Measurements from ENCODE around the gene SH3GLB2.
A peak's percentile ranks its signal among the peaks of the same experiment; 100 is the strongest.
"Not testable (repeated sequence)": the region's sequence is repeated elsewhere in the genome, so short reads cannot be mapped to it uniquely, and the experiment has no call there.

SH3GLB2 gene

DNA sequence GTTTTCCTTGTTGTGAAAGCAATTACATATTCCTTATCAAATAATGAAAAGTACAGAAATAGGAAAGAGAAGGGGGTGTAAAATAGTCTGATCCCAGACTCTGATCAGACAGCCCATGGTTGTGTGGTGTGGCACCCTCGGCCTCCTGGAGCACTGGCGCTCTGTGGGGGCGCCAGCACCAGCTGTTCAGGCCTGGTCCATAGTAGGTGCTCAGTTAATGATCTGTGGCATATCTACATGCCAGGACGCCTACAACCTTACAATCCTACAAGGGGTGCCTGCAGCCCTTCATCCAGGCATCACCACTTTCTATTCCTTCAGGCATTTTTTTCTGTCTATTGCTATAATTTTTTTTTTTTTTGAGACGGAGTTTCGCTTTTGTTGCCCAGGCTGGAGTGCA lies 24.9 kb upstream of the SH3GLB2 start:
- no peak for DNase-seq (ENCODE audit: low read depth, low spot score)

DNA sequence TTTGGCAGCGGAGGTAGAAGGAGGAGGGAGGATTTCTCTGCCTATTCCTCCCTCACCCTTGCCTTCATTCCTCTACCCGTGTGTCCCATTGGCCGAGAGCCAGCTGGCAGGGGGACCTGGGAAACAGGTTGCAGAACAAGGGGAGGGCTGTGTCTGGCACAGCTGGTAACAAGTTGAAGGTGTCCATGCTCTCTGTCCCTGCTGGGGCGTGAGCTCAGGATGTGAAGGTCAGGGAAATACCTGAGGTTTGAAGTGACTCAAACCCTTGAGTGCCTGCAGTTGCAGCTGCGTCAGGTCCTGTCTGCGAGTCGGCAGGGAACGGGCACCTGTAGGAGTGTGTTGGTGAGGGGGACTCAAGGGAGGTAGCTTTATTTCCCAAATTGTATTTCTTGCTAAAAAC lies 24.5 kb upstream of the SH3GLB2 start:
- no peak for DNase-seq (ENCODE audit: low read depth, low spot score)

DNA sequence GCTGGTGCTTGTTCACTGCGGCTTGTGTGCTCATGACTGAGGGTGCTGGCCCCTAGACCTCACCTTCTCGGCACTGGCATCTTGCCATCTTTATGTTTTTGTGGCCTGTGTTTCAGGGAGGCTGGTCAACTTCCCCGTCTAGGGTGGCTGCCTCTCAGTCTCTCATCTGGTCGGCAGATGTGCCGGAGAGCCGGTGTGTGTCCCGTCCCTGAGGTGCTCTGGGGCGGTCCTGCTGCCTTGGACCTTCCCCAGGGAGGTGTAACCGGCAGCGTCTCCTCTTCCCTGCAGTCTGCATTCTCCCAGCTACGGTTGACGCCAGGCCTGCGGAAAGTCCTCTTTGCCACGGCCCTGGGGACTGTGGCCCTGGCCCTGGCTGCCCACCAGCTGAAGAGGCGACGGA lies 13.9 kb upstream of the SH3GLB2 start:
- no peak for DNase-seq (ENCODE audit: low read depth, low spot score)

DNA sequence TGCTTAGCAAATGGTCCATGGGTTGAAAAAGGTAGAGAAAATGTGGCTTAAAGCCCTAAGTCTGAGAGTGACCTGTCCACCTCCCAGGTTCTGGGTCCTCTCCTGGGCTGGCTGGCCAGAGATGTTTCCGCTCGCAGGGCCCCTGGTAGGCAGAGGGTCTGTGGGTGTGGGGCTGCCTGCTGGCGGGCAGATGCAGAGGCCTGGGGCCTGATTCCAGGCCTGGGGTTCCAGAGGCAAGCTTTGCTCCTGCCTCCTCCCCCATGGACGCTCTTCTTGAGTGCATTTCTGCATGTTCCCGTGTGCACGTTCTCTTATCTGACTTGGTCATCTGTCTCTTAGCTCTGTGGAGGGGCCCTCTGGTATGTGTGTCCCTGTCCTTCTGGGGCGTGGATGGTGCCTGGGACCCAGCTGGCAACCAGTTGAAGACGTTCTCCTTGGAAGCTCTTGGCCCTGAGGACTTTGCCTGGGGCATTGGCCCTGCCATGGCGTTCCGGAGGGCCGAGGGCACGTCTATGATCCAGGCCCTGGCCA lies 12.0 kb upstream of the SH3GLB2 start:
- no peak for DNase-seq (ENCODE audit: low read depth, low spot score)

DNA sequence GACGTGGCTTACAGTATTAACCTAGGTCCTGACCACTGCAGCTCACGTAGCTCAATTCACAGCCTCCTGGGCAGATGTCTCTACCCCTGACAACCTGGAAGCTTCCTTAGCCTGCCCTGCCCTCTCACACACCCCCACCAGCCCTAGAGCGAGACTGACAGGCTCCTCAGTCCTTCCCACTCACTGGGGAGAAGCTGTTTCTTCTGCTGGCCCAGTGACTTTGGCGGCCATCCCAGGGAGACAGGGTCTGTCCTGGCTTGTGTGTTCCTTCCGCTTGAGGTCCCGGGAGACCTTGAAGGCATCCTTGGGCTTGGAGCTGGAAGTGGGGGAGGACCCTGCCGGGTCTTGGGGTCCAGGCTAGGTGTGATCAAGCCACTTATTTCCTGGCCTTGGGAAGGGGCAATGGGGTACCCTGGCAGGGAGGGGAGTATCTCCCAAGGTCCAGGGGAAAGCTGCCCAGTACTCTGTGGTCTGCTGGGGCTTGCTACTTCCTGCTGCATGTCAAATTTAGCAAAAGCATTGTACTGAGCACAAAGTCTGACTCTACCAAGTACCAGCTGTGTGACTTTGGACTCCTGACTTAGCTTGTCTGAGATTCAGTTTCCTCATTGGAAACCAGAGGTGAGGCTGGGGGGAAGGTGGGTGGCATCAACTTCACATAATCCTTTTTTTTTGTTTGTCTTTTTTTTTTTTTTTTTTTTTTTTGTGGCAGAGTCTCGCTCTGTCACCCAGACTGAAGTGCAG lies 10.2 kb upstream of the SH3GLB2 start:
- no peak for DNase-seq (ENCODE audit: low read depth, low spot score)

DNA sequence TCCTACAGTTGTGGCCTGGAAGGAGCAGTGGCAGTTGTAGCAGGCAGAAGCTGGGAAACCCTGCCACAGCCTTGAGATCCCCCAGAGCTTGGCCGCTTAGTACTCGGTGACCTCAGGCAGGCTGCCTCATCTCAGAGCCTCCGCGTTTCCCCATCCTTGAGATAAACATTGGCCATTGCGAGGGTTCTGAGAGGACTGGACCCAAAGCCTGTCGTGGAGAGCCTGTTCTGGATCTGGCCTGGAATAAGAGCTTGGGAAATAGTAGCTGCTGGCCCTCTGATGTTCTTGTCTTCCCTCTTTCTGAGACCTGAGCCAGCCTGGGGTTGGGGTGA lies 9.6 kb upstream of the SH3GLB2 start:
- no peak for DNase-seq (ENCODE audit: low read depth, low spot score)

DNA sequence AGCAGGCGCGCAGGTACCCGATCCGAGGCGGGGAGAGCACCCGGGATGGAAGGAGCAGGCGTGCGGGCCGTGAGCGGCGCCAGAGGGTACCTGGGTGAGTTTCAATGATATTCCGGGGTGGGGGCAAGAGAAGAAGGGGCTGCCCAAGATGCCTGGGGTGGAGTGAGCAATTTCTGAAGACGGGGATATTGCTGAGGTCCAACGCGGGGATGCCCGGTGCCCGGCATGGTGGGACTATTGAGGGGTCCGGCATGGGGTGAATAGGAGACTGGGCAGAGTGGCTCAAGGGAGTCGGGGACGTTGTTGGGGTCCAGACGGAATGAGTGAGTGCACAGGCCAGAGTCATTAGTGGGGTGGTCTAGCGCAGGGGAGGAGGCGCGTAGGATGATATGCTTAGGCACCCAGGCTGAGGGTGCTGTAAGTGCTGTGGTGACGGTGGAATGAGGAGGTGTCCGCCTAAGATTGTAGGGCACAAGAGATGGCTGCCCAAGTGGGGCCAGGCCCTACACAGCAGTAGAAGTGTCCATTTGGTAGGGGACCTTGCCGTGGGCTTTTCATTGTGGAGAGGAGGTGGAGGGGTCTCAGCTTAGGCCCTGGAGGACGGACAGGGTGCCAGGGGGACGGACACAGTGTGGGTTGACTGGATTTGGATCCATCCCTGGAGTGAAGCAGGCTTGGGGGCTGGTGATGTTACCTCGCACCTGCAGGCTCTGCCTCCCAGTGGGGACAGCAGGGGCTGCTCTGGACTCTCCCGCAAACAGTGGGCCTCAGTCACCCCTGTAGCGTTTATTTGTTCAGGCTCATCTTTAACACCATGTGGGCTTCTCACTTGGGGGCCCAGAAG lies 9.0 kb upstream of the SH3GLB2 start:
- DNase-seq (ENCODE audit: low read depth, low spot score), result no peak

DNA sequence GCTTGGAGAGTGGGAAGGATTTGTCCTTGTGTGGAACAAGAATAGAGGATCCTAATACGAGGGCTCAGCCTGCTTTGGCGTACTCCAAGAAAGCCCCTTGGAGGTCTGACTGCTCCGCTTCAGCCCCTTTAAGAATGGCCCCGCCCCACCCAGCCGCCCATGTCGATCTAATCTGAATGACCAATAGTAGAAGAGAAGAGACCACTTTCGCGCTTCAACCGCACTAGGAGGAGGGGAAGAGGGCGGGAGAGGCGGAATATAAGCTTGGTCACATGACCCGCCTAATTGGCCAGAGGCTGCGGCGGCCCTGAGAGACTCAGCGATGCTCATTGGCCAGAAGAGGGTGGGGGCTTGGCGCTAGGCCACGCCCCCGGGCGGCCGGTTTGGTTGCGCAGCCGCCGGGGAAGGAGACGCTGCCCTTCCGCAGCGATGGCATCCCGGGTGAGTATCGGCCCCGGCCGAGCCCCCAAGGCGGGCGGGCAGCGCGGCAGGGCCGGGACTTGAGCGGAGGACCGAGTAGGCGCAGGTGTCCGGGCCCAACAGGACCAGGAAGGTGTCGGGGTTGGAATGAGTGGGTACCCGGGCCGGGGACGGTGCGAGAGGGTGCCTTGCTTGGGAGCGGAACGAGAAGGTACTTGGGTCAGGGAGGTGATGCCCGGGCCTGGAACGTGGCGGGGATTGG lies 8.3 kb upstream of the SH3GLB2 start, which contains the start of gene MIGA2:
Gene MIGA2, plus strand, starts transcription at position 386 of the 682 bp plus-strand sequence. CDS start 3,969 bp downstream, outside the sequence.
- DNase-seq (ENCODE audit: low read depth, low spot score), result peak; percentile 97

DNA sequence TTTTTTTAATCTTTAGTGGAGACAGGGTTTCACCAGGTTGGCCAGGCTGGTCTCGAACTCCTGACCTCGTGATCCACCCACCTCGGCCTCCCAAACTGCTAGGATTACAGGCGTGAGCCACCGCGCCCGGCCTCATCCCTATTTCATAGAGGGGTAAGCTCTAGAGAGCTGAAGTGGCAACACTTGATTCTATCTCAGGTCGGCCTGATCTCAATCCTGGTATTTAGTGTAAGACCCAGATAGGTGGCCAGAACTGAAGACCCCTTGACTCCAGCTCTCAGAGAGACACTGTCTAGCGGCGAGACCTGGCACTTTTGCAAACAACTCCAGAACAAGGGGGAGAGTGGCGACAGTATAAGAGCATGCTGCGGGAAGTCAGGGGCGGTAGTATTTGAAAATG lies 7.7 kb upstream of the SH3GLB2 start:
- not testable (repeated sequence) for DNase-seq (ENCODE audit: low read depth, low spot score)

DNA sequence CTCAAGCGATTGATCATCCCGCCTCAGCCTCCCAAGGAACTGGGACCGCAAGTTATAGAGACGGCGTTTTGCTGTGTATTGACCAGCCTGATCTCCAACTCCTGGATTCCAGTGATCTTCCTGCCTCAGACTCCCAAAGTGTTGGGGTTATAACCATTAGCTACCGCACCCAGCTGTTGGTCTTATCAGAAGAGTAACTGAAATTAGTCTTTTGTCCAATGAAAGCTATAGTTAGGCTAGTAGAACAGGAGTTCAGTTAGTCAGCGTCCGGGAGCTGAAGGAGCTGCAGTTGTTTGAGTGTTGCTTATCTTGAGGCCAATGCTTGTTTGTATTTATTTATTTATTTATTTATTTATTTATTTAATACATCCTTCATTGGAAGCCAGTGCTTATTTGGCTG lies 5.1 kb upstream of the SH3GLB2 start:
- no peak for DNase-seq (ENCODE audit: low read depth, low spot score)

DNA sequence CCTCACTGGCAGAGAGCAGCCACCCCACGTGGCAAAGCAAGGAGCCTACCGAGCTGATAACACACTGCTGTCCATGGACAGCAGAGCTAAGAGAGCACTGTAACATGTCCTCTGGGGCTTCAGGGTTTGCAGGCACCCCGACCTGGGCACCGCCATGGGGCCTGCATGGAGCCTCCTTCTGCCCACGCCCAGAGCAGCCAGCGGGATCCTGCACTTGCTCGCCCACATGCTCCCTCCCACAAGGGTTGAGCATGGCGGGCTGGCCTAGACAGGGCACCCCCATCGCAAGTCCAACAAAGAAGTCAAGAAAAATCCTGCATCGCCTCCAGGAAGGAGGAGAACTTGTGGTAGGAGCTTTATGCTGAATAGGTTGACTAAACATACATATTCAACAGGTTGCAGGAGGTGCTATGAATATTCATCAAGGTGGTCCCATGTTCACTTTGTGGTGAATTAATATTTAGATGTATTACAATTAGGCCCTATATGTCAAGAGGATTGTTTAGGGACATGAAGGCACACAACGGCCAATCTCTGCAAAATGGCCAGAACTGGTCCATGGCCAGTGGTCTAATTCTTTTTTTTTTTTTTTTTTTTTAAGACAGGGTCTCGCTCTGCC lies 4.5 kb upstream of the SH3GLB2 start:
- DNase-seq (ENCODE audit: low read depth, low spot score), result no peak

DNA sequence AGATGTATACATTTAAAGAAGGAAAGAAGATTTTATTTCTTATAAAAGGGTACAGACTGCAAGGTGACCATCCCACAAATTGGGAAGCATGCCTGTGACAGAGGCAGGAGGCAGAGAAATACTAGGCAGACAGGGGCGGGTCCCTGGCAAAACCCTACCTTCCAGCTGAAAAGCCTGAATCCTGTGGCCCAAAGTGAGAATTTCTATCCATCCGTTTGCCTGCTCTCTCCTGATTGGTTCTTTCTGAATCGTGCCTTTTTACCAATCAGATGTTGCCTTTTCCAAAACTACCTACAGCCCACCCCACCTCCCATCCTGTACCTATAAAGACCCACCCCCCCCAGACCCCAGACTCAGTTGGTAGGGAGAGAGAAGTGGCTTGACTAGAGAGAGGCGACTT lies 3.4 kb upstream of the SH3GLB2 start:
- no peak for DNase-seq (ENCODE audit: low read depth, low spot score)

DNA sequence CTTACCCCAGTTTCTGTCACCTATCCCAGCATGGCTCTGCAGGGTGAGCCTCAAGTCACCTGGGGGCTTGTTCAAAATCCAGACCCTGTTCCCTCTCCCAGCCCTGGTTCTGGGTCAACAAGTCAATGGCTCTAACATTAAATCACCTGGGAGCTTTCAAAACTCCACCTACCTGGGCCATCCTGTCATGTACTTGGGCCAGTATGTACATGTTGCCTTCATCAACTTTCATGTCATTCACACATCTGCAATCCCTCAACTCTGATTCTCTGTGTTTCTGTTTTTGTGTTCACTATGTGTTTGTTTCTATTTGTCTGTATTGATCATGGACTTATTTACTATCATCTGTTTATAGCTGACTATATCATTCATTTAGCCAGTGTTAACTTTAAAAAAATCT lies 2.1 kb upstream of the SH3GLB2 start:
- no peak for DNase-seq (ENCODE audit: low read depth, low spot score)

DNA sequence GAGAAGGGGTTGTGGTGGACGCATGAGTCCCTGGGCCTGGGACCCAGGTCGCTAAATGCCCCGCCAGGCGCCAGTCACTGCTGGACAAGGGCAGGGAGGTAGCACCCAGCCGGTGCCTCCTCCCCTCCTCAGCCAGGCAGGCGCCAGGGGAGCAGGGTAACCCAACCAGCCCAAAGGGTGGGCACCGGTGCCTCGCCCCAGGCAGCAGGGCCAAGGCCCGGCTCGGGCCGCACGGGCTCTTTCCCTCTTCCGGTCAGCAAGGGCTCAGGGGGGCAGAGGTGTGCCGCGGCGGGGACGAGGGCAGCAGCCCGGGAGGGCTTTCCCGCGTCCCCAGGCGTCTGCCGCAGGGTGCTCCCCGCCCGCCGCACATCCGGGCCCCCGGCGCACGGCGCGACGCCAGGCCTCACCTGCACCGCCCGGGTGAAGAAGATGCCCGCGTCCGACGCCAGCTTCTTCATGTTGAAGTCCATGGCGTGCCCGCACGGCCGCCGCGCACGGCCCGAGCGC lies 393 bp downstream of the SH3GLB2 start:
- no peak for DNase-seq (ENCODE audit: low read depth, low spot score)

DNA sequence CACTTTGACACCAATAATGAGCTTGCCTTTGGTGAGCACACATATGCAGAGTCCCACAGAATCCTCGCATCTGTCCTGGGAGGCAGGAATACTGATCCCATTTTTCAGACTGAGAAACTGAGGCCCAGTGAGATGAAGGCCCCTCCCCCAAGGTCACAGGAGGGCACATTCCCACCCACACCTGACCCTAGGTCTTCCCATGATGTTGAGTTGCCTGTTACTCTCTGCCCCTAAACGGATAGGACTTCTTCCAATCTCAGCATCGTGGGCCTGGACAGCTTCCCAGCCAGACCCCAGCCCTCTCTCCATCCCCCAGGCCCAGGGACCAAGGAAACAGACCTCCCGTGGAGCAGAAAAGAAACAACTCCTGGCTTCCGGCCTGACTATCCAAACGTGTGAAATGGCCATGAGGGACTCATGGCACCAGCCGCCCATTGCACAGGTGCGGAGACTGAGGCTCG lies 877 bp downstream of the SH3GLB2 start:
- DNase-seq (ENCODE audit: low read depth, low spot score), result no peak

DNA sequence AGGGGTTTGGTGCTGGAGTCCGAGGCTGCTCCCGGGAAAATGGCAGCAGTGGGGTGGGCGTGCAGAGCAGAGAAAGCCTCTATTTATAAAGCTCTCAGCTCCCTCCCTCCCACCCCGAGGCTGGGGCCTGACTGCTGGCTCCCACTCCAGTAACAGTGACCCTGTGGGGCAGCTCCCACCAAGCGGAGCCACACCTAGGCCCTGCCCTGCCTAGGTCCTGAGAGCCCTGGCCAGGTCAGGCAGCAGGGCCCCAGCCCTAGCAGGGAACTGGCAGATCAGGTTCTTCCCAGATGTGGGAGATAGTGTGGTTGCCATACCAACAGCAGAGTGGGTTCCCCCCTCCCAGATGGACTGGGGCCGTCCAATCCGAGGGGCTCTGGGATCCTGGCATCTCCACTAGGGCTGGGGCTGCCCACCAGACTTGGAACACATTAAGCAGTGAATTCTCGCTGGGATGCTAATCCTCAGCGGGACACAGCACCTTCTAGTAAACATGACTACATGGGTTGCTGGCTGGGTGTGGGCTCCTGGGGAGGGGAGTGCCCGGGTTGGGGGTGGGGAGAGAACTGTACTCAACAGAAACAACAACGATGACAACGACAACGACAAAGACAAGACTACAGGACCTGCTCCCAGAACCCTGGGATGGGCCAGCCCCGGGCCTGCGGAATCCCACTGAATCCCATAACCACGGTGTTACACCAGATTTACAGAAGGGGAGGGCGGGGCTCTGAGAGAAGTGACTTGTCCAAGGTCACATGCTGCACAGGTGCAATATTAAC lies 1.5 kb downstream of the SH3GLB2 start:
- DNase-seq (ENCODE audit: low read depth, low spot score), result no peak

DNA sequence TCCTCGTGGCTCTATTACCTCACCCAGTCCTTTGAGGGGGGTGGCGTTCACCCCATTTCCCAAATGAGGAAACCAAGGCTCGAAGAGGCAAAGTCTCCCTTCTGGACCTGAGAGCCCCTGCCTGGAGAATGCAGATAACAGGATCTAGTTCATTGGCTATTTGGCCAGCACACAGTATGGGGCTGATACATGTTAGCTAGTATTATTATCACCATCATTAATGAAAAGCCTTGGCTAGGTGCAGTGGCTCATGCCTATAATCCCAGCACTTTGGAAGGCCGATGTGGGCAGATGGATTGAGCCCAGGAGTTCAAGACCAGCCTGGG lies 4.3 kb downstream of the SH3GLB2 start:
- no peak for DNase-seq (ENCODE audit: low read depth, low spot score)

DNA sequence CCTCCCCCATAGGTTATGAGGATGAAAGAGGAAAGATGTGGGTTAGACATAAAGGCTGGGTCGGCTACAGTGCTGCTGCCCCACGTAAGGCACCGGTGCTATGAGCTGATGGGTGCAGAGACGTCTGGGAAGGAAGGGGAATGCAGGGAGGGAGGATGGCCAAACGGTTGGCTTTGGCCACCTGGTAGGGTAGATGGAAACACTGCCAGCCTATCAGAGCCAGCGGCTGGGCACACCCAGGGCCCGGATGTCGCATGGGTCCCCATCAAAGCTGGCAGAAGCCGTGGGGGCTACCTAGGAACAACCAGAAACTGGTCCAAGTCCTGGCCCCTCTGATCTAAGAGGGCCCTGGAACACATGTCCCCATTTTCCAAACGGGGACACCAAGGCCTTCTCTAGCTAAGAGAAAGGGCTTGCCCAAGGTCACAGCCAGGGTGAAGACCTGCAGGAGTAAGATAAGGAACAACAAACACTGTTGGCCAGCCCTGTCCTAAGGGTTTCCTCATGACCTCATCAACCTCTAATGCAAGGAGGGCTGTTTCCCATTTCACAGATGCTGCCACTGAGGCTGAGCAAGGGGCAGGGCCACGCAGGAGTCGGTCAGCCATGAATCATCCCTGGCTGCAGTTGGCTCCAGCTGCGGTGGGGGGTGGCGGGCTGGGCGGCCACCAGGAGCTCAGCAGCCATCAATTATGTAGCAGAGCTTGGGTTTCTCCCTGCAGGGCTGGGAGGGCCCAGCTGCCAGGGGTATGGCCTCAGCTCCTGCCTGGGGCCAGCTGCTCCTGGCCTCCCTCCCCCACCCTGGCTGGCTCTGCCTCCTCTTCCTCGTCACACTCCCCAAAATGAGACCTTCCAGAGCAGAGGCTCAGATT lies 4.9 kb downstream of the SH3GLB2 start:
- peak; percentile 65 for DNase-seq (ENCODE audit: low read depth, low spot score)

DNA sequence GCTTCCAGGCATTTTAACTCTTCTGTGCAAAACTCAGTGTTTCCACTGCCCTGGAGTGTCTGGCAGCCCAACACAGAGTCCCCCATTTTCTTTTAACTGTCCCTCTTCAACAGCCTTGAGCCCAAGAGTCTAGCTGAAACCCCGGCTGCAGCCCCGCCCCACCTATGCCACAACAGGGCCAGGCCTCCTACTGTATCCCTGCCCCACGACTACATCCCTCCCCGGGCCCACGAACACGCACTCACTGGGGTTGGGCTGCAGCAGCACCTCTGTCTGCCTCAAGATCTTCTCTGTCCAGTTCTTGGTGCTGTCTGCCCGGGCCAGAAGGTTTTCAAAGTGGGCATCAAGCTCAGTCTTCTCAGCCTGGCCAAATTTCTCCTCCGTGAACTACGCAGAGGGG lies 6.1 kb downstream of the SH3GLB2 start:
- no peak for DNase-seq (ENCODE audit: low read depth, low spot score)

DNA sequence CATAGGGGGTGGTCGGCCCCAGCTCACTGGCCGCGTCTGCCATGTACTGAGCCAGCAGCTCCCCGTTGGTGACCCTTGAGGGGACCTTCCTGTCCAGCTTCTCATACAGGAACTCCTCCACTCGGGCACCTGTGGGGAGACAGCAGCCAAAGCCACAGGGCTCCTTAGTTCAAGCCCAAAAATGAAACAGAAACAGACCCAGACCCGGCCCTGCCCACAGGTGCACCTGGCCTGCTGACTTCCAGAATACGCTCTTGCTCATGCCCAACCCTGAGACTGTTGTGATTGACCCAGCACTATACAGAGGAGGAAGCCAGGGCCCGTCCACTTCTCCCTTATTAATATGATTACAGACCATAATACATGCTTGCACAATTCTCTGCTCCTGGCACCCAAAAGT lies 7.0 kb downstream of the SH3GLB2 start:
- no peak for DNase-seq (ENCODE audit: low read depth, low spot score)

Measured in smooth muscle cell of the brain vasculature (primary cell).